MM.1S (cell line): ENCODE results near the gene FAM170B.

ENCODE experiments used
- DNase-seq: peaks from one replicate; pipeline ENCODE4 v3.0.0-alpha.2; 2015
- H2AFZ ChIP-seq: fragments of 300-600 bp; sonication (generic); 2 replicates; pipeline ENCODE4 v1.6.0; 2016; ENCODE audit warnings: antibody characterized with exemption, low read length
- H3F3A ChIP-seq: fragments of 300-600 bp; sonication (generic); 2 replicates; pipeline ENCODE4 v1.6.1; 2016; ENCODE audit warnings: mild to moderate bottlenecking, antibody characterized with exemption, low read length, moderate library complexity, mixed read lengths; ENCODE audit not compliant: insufficient read depth
- H3K27ac ChIP-seq: fragments of 300-600 bp; sonication (generic); 2 replicates; pipeline ENCODE4 v1.5.1; 2016; ENCODE audit warnings: mild to moderate bottlenecking, low read length
- H3K27me3 ChIP-seq: fragments of 300-600 bp; sonication (generic); replicated peaks from 2 replicates; pipeline ENCODE4 v1.6.0; 2016; ENCODE audit warnings: low read length; ENCODE audit not compliant: insufficient read depth
- H3K36me3 ChIP-seq: fragments of 300-600 bp; sonication (generic); replicated peaks from 2 replicates; pipeline ENCODE4 v1.6.1; 2016; ENCODE audit warnings: mild to moderate bottlenecking, low read length, mixed read lengths; ENCODE audit not compliant: insufficient read depth
- H3K4me1 ChIP-seq: fragments of 300-600 bp; sonication (generic); 2 replicates; pipeline ENCODE4 v1.6.1; 2016; ENCODE audit warnings: low read length, mixed read lengths
- H3K4me2 ChIP-seq: fragments of 300-600 bp; sonication (generic); 2 replicates; pipeline ENCODE4 v1.6.0; 2016; ENCODE audit warnings: low read depth, low read length
- H3K4me3 ChIP-seq: fragments of 300-600 bp; sonication (generic); 2 replicates; pipeline ENCODE4 v1.5.1; 2016; ENCODE audit warnings: low read length, mixed read lengths
- H3K79me2 ChIP-seq: fragments of 300-600 bp; sonication (generic); 2 replicates; pipeline ENCODE4 v1.6.1; 2016; ENCODE audit warnings: mixed run types, low read length, mixed read lengths
- H3K9ac ChIP-seq: fragments of 300-600 bp; sonication (generic); 2 replicates; pipeline ENCODE4 v1.6.1; 2016; ENCODE audit warnings: low read length, mixed read lengths
- H3K9me2 ChIP-seq: fragments of 300-600 bp; sonication (generic); replicated peaks from 2 replicates; pipeline ENCODE4 v1.6.1; 2016; ENCODE audit warnings: mild to moderate bottlenecking, low read length, mixed read lengths; ENCODE audit not compliant: insufficient read depth
- H3K9me3 ChIP-seq: fragments of 300-600 bp; sonication (generic); replicated peaks from 2 replicates; pipeline ENCODE4 v1.6.1; 2016; ENCODE audit warnings: mild to moderate bottlenecking, low read length, mixed read lengths; ENCODE audit not compliant: insufficient read depth
- H4K20me1 ChIP-seq: fragments of 300-600 bp; sonication (generic); 2 replicates; pipeline ENCODE4 v1.6.1; 2016; ENCODE audit warnings: mild to moderate bottlenecking, low read length, moderate library complexity, mixed read lengths; ENCODE audit not compliant: insufficient read depth
- CTCF ChIP-seq: fragments of 300-600 bp; sonication (generic); IDR thresholded peaks from 2 replicates; pipeline ENCODE4 v1.5.1; 2016; ENCODE audit warnings: antibody characterized with exemption, low read length, mixed read lengths
- EZH2 ChIP-seq: fragments of 300-600 bp; sonication (generic); optimal IDR thresholded peaks from 2 replicates; pipeline ENCODE3; 2017; ENCODE audit warnings: low read depth, mild to moderate bottlenecking, antibody characterized with exemption, low read length, mixed read lengths
- EZH2phosphoT487 ChIP-seq: fragments of 300-600 bp; sonication (generic); IDR thresholded peaks from 2 replicates; pipeline ENCODE4 v1.6.1; 2018; ENCODE audit warnings: antibody characterized with exemption, low read length

FAM170B gene

GRCh38 chr10:49132362-49132737 lies 1.5 kb downstream of the FAM170B start:
- H3K9me2 ChIP-seq, result no peaks in the 10 kb centered on the region
- no peak overlapping the region for H3K27ac ChIP-seq
- H3K36me3 ChIP-seq, result no peaks in the 10 kb centered on the region
- no peaks in the 10 kb centered on the region for H3K9me3 ChIP-seq
- H3K9ac ChIP-seq, result no peak overlapping the region
- H3K4me1 ChIP-seq, result no peaks in the 10 kb centered on the region; the same call in 1 of the 2 replicates
- no peaks in the 10 kb centered on the region for H3K27me3 ChIP-seq
- no peaks in the 10 kb centered on the region for H3K79me2 ChIP-seq
- no peak overlapping the region for H3K4me2 ChIP-seq
- no peak overlapping the region for H2AFZ ChIP-seq
- no peak for DNase-seq
- no peaks in the 10 kb centered on the region for H4K20me1 ChIP-seq
- no peaks in the 10 kb centered on the region for H3F3A ChIP-seq
- H3K4me3 ChIP-seq, result no peak overlapping the region
- TF ChIP-seq EZH2phosphoT487 (no peak), EZH2 (no peak), CTCF (no peak)

GRCh38 chr10:49131507-49132361 lies 2.1 kb downstream of the FAM170B start:
- Histone ChIP-seq H3K27ac (no peak overlapping the region), H3K4me1 (no peaks in the 10 kb centered on the region; the same call in 1 of the 2 replicates), H3K9ac (no peak overlapping the region), H3K36me3 (no peaks in the 10 kb centered on the region), H3F3A (no peaks in the 10 kb centered on the region), H3K79me2 (no peaks in the 10 kb centered on the region), H3K27me3 (no peaks in the 10 kb centered on the region), H3K9me3 (no peaks in the 10 kb centered on the region), H3K9me2 (no peaks in the 10 kb centered on the region), H3K4me3 (no peak overlapping the region), H4K20me1 (no peaks in the 10 kb centered on the region), H2AFZ (no peak overlapping the region), H3K4me2 (no peak overlapping the region)
- TF ChIP-seq EZH2 (no peak), CTCF (no peak), EZH2phosphoT487 (no peak)
- DNase-seq, result no peak

- Histone ChIP-seq H3K4me3 (no peak overlapping the region), H3K9me3 (no peaks in the 10 kb centered on the region)
Observed at GRCh38 chr10:49129376-49129775, 4.4 kb downstream of the FAM170B start.

More at GRCh38 chr10:49129376-49129775, 4.4 kb downstream of the FAM170B start:
- no peaks in the 10 kb centered on the region for H3K36me3 ChIP-seq
- H4K20me1 ChIP-seq, result no peaks in the 10 kb centered on the region
- TF ChIP-seq CTCF (no peak), EZH2 (no peak), EZH2phosphoT487 (no peak)
- no peak overlapping the region for H3K4me2 ChIP-seq
- H3K27me3 ChIP-seq, result no peaks in the 10 kb centered on the region
- no peak for DNase-seq
- H3K4me1 ChIP-seq, result no peaks in the 10 kb centered on the region; the same call in 1 of the 2 replicates
- H3K9ac ChIP-seq, result no peak overlapping the region
- no peak overlapping the region for H2AFZ ChIP-seq
- H3F3A ChIP-seq, result no peaks in the 10 kb centered on the region
- H3K79me2 ChIP-seq, result no peaks in the 10 kb centered on the region
- H3K9me2 ChIP-seq, result no peaks in the 10 kb centered on the region
- H3K27ac ChIP-seq, result no peak overlapping the region
